Measurements from ENCODE around the gene ANKRD33.

DNA sequence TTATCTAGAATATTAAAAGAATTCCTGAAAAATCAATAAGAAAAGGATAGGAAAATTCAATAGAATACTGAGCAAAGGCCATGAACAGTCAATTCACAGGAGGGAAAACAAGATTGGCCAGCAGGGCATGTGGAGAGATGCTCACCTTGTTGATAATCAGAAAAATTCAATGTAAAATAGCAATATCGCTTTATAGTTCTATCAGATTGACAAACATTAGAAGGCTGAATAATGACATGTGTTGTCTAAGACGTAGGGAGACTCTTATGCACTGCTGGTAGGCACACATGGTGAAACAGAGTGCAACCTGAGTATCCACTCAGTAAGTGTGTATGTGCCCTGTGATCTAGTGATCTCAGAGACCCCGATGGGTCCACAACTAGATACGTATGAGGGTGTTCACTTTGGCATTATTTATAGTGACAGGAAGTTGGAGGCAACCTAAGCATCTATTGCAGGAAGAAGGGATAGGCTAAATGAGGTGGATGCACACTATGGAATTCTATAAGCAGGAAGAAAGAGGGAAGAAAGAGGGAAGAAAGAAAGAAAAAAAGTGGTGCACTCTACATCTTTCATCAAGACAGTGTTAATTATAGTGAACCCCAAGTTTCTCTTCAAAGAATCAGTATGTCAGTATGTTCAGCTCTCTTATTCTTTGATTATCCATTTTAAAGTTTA lies 3.8 kb upstream of the ANKRD33 start:
- TF ChIP-seq EZH2 (IDR thresholded peaks at IDR 0.05; ENCODE audit: low read length, unreplicated experiment): no peak
- TF ChIP-seq, protein P1, sequence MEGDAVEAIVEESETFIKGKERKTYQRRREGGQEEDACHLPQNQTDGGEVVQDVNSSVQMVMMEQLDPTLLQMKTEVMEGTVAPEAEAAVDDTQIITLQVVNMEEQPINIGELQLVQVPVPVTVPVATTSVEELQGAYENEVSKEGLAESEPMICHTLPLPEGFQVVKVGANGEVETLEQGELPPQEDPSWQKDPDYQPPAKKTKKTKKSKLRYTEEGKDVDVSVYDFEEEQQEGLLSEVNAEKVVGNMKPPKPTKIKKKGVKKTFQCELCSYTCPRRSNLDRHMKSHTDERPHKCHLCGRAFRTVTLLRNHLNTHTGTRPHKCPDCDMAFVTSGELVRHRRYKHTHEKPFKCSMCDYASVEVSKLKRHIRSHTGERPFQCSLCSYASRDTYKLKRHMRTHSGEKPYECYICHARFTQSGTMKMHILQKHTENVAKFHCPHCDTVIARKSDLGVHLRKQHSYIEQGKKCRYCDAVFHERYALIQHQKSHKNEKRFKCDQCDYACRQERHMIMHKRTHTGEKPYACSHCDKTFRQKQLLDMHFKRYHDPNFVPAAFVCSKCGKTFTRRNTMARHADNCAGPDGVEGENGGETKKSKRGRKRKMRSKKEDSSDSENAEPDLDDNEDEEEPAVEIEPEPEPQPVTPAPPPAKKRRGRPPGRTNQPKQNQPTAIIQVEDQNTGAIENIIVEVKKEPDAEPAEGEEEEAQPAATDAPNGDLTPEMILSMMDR (conservative IDR thresholded peaks at IDR 0.05; ENCODE audit: low read depth, low read length): no peak
